ENCODE measurements around the gene COMMD1. TPM values are rescaled to one million over a fixed set of nuclear protein-coding genes. Genes with fewer than 3 reads are reported as not detected.

COMMD1 gene
- total and polyA plus RNA-seq, 9 donors, result 25.4 to 48.8 (median 33.3) TPM

GRCh38 chr2:61928826-61929461 lies 23.5 kb downstream of the COMMD1 start:
- H3K9me3 ChIP-seq, result peaks cover 0 to 5% of the 10 kb centered on the region in 2 donors
- H3K36me3 ChIP-seq, result no peaks in the 10 kb centered on the region
- H3K4me1 ChIP-seq (ENCODE audit: insufficient read depth), result no peaks in the 10 kb centered on the region
- TF ChIP-seq POLR2A (IDR thresholded peaks at IDR 0.05) (no peak), CTCF (IDR thresholded peaks at IDR 0.05) (no peak), EP300 (IDR thresholded peaks at IDR 0.05) (no peak)
- 19 to 41% (median 25%) methylated on average over 5 of the region's 5 CpGs for WGBS, 3 donors
- no peak overlapping the region for H3K4me3 ChIP-seq
- no peak for DNase-seq
- intact Hi-C loops (cut with DNase I), result no loop called here
- H3K27ac ChIP-seq, result no peak overlapping the region
- no peaks in the 10 kb centered on the region for H3K27me3 ChIP-seq

- H3K9me3 ChIP-seq, result peaks cover 0 to 5% of the 10 kb centered on the region in 2 donors
- TF ChIP-seq POLR2A (IDR thresholded peaks at IDR 0.05) (no peak), EP300 (IDR thresholded peaks at IDR 0.05) (no peak), CTCF (IDR thresholded peaks at IDR 0.05) (no peak)
- H3K27me3 ChIP-seq, result no peaks in the 10 kb centered on the region
- no peaks in the 10 kb centered on the region for H3K36me3 ChIP-seq
- H3K27ac ChIP-seq, result no peak overlapping the region
- H3K4me1 ChIP-seq (ENCODE audit: insufficient read depth), result no peaks in the 10 kb centered on the region
- intact Hi-C loops (cut with DNase I), result no loop called here
- no peak for DNase-seq
- 95 to 99% (median 96%) methylated on average over 3 of the region's 3 CpGs for whole genome bisulfite sequencing, 3 donors
- H3K4me3 ChIP-seq, result no peak overlapping the region
These were observed 31.6 kb downstream of the COMMD1 start for GRCh38 chr2:61937098-61937497.

GRCh38 chr2:61937886-61938285 lies 32.4 kb downstream of the COMMD1 start:
- H3K27ac ChIP-seq, result no peak overlapping the region

GRCh38 chr2:61938511-61938910 lies 33.0 kb downstream of the COMMD1 start:
- Histone ChIP-seq H3K4me3 (no peak overlapping the region), H3K36me3 (no peaks in the 10 kb centered on the region), H3K9me3 (no peaks in the 10 kb centered on the region), H3K27me3 (no peaks in the 10 kb centered on the region), H3K4me1 (ENCODE audit: insufficient read depth) (no peaks in the 10 kb centered on the region), H3K27ac (no peak overlapping the region)
- intact Hi-C loops (cut with DNase I), result no loop called here
- no peak for DNase-seq
- WGBS, 3 donors, result 51 to 54% (median 53%) methylated on average over 3 of the region's 3 CpGs
- TF ChIP-seq POLR2A (IDR thresholded peaks at IDR 0.05), result no peak

More at GRCh38 chr2:61937886-61938285, 32.4 kb downstream of the COMMD1 start:
- 81 to 84% (median 81%) methylated on average over 5 of the region's 5 CpGs for WGBS, 3 donors
- no peak for DNase-seq
- TF ChIP-seq CTCF (IDR thresholded peaks at IDR 0.05) (no peak), POLR2A (IDR thresholded peaks at IDR 0.05) (no peak), EP300 (IDR thresholded peaks at IDR 0.05) (no peak)
- no peak overlapping the region for H3K4me3 ChIP-seq
- no peaks in the 10 kb centered on the region for H3K4me1 ChIP-seq (ENCODE audit: insufficient read depth)
- intact Hi-C loops (cut with DNase I), result no loop called here
- no peaks in the 10 kb centered on the region for H3K36me3 ChIP-seq
- no peaks in the 10 kb centered on the region for H3K27me3 ChIP-seq
- H3K9me3 ChIP-seq, result peaks cover 0 to 3% of the 10 kb centered on the region in 2 donors

- Histone ChIP-seq H3K4me1 (ENCODE audit: insufficient read depth) (peaks cover 9% of the 10 kb centered on the region), H3K27ac (no peak overlapping the region), H3K36me3 (no peaks in the 10 kb centered on the region), H3K27me3 (no peaks in the 10 kb centered on the region), H3K4me3 (no peak overlapping the region), H3K9me3 (no peaks in the 10 kb centered on the region)
- TF ChIP-seq EP300 (IDR thresholded peaks at IDR 0.05), result no peak
- TF ChIP-seq POLR2A (IDR thresholded peaks at IDR 0.05), result no peak
- no peak for TF ChIP-seq CTCF (IDR thresholded peaks at IDR 0.05)
- intact Hi-C loops (cut with DNase I), result no loop called here
- 98 to 100% (median 100%) methylated on average over 2 of the region's 2 CpGs for WGBS, 3 donors
- no peak for DNase-seq
These were observed 37.8 kb downstream of the COMMD1 start for GRCh38 chr2:61943251-61943650.

Measured in ovary (tissue), 9 donors.